SJCRH30 (cell line): ENCODE measurements around the gene TM9SF4. TPM values are rescaled to one million over a fixed set of nuclear protein-coding genes. Genes with fewer than 3 reads are reported as not detected.
A peak's percentile ranks its signal among the peaks of the same experiment; 100 is the strongest.
"Not testable (repeated sequence)": the region's sequence is repeated elsewhere in the genome, so short reads cannot be mapped to it uniquely, and the experiment has no call there.

ENCODE experiments used
- DNase-seq, 2 experiments: peaks; one replicate each; pipeline ENCODE4 v3.0.0-alpha.2; 2015 to 2020
- H3K27ac ChIP-seq: fragments of 250-450 bp; sonication (Bioruptor Pico); 2 replicates; pipeline ENCODE4 v1.5.1; 2020; ENCODE audit warnings: mild to moderate bottlenecking, moderate library complexity
- H3K27me3 ChIP-seq: fragments of 250-450 bp; sonication (Bioruptor Pico); 2 replicates; pipeline ENCODE4 v1.5.1; 2020; ENCODE audit warnings: mild to moderate bottlenecking, moderate library complexity
- H3K36me3 ChIP-seq: fragments of 250-450 bp; sonication (Bioruptor Pico); 2 replicates; pipeline ENCODE4 v1.5.1; 2020; ENCODE audit warnings: mild to moderate bottlenecking, moderate library complexity
- H3K4me1 ChIP-seq: fragments of 250-450 bp; sonication (Bioruptor Pico); 2 replicates; pipeline ENCODE4 v1.5.1; 2020; ENCODE audit warnings: mild to moderate bottlenecking, moderate library complexity
- H3K4me3 ChIP-seq: fragments of 250-450 bp; sonication (Bioruptor Pico); 2 replicates; pipeline ENCODE4 v1.5.1; 2020; ENCODE audit warnings: mild to moderate bottlenecking, moderate library complexity
- H3K9me3 ChIP-seq: fragments of 250-450 bp; sonication (Bioruptor Pico); replicated peaks from 2 replicates; pipeline ENCODE4 v1.5.1; 2020; ENCODE audit warnings: mild to moderate bottlenecking, moderate library complexity
- total RNA-seq: library from RNA; depleted of rRNA; stranded (reverse); fragments of >200 nt; shearing (Covaris generic); gene quantifications from 2 replicates; pipeline ENCODE4 v1.2.3, GENCODE V29; 2014

Gene TM9SF4
- total RNA-seq, 1 experiment from 2014 or later = 40.0 TPM

GRCh38 chr20:32167552-32167951 is 58.0 kb downstream of the TM9SF4 start:
- Histone ChIP-seq H3K4me1 (peaks cover 8% of the 10 kb centered on the region), H3K36me3 (peaks cover 15% of the 10 kb centered on the region), H3K4me3 (no peak overlapping the region), H3K9me3 (no peaks in the 10 kb centered on the region), H3K27me3 (no peaks in the 10 kb centered on the region), H3K27ac (no peak overlapping the region)
- no peak for DNase-seq

- Histone ChIP-seq H3K4me1 (peaks cover 8% of the 10 kb centered on the region), H3K36me3 (peaks cover 11% of the 10 kb centered on the region; the same call in 1 of the 2 replicates), H3K9me3 (no peaks in the 10 kb centered on the region), H3K27ac (no peak overlapping the region), H3K4me3 (no peak overlapping the region), H3K27me3 (no peaks in the 10 kb centered on the region)
- DNase-seq = peak; percentile 33 to 70
Measured at GRCh38 chr20:32168184-32168910, 58.8 kb downstream of the TM9SF4 start.

- not testable (repeated sequence) for H3K27me3 ChIP-seq, H3K4me3 ChIP-seq, H3K36me3 ChIP-seq, H3K9me3 ChIP-seq, DNase-seq, H3K27ac ChIP-seq, H3K4me1 ChIP-seq
Measured at GRCh38 chr20:32177696-32178095, 68.2 kb downstream of the TM9SF4 start.

- no peak for DNase-seq
- Histone ChIP-seq H3K4me1 (no peaks in the 10 kb centered on the region), H3K27ac (no peak overlapping the region), H3K27me3 (no peaks in the 10 kb centered on the region), H3K9me3 (no peaks in the 10 kb centered on the region), H3K36me3 (no peaks in the 10 kb centered on the region), H3K4me3 (no peak overlapping the region)
Measured at GRCh38 chr20:32179515-32179914, 70.0 kb downstream of the TM9SF4 start.

- no peaks in the 10 kb centered on the region for H3K27me3 ChIP-seq
- no peak for DNase-seq
- H3K36me3 ChIP-seq = no peaks in the 10 kb centered on the region
- no peak overlapping the region for H3K4me3 ChIP-seq
- no peaks in the 10 kb centered on the region for H3K9me3 ChIP-seq
- no peaks in the 10 kb centered on the region for H3K4me1 ChIP-seq
- H3K27ac ChIP-seq = no peak overlapping the region
Measured at GRCh38 chr20:32179934-32180333, 70.4 kb downstream of the TM9SF4 start.

GRCh38 chr20:32181606-32182005 is 72.1 kb downstream of the TM9SF4 start:
- DNase-seq = no peak
- H3K4me1 ChIP-seq = no peaks in the 10 kb centered on the region
- H3K36me3 ChIP-seq = no peaks in the 10 kb centered on the region
- no peak overlapping the region for H3K4me3 ChIP-seq
- no peaks in the 10 kb centered on the region for H3K27me3 ChIP-seq
- no peaks in the 10 kb centered on the region for H3K9me3 ChIP-seq
- H3K27ac ChIP-seq = no peak overlapping the region

GRCh38 chr20:32183947-32184635 is 74.6 kb downstream of the TM9SF4 start:
- H3K27ac ChIP-seq = no peak overlapping the region
- no peaks in the 10 kb centered on the region for H3K9me3 ChIP-seq
- DNase-seq = no peak
- no peaks in the 10 kb centered on the region for H3K36me3 ChIP-seq
- no peaks in the 10 kb centered on the region for H3K4me1 ChIP-seq
- no peaks in the 10 kb centered on the region for H3K27me3 ChIP-seq
- H3K4me3 ChIP-seq = no peak overlapping the region

- DNase-seq = no peak
- Histone ChIP-seq H3K27me3 (no peaks in the 10 kb centered on the region), H3K36me3 (no peaks in the 10 kb centered on the region), H3K9me3 (no peaks in the 10 kb centered on the region), H3K4me1 (no peaks in the 10 kb centered on the region), H3K27ac (no peak overlapping the region), H3K4me3 (no peak overlapping the region)
Measured at GRCh38 chr20:32184961-32185603, 75.6 kb downstream of the TM9SF4 start.

GRCh38 chr20:32186506-32186905 is 77.0 kb downstream of the TM9SF4 start:
- DNase-seq = no peak
- H3K9me3 ChIP-seq = no peaks in the 10 kb centered on the region

GRCh38 chr20:32188376-32189122 is 79.0 kb downstream of the TM9SF4 start:
- Histone ChIP-seq H3K9me3 (no peaks in the 10 kb centered on the region), H3K27ac (no peak overlapping the region), H3K4me3 (no peak overlapping the region), H3K4me1 (no peaks in the 10 kb centered on the region), H3K36me3 (peaks cover 12% of the 10 kb centered on the region; the same call in 1 of the 2 replicates), H3K27me3 (no peaks in the 10 kb centered on the region)
- no peak for DNase-seq

More at GRCh38 chr20:32186506-32186905, 77.0 kb downstream of the TM9SF4 start:
- H3K4me1 ChIP-seq = no peaks in the 10 kb centered on the region
- H3K27me3 ChIP-seq = no peaks in the 10 kb centered on the region
- no peaks in the 10 kb centered on the region; the same call in 1 of the 2 replicates for H3K36me3 ChIP-seq
- no peak overlapping the region for H3K4me3 ChIP-seq
- no peak overlapping the region for H3K27ac ChIP-seq

- no peaks in the 10 kb centered on the region for H3K27me3 ChIP-seq
- no peaks in the 10 kb centered on the region for H3K4me1 ChIP-seq
- no peak for DNase-seq
- no peak overlapping the region for H3K27ac ChIP-seq
- H3K4me3 ChIP-seq = no peak overlapping the region
- no peaks in the 10 kb centered on the region for H3K9me3 ChIP-seq
- peaks cover 14% of the 10 kb centered on the region; the same call in 1 of the 2 replicates for H3K36me3 ChIP-seq
Measured at GRCh38 chr20:32189123-32189410, 79.6 kb downstream of the TM9SF4 start.

- Histone ChIP-seq H3K4me1 (no peaks in the 10 kb centered on the region), H3K36me3 (peaks cover 19% of the 10 kb centered on the region; the same call in 1 of the 2 replicates), H3K27ac (peak overlapping the region; percentile 31), H3K4me3 (peak overlapping the region; percentile 59), H3K27me3 (no peaks in the 10 kb centered on the region), H3K9me3 (no peaks in the 10 kb centered on the region)
- peak; percentile 49 to 53 for DNase-seq
Measured at GRCh38 chr20:32189691-32190615, 80.4 kb downstream of the TM9SF4 start.

GRCh38 chr20:32190616-32191415 is 81.3 kb downstream of the TM9SF4 start:
- peak overlapping the region; percentile 59 for H3K4me3 ChIP-seq
- peaks cover 28% of the 10 kb centered on the region for H3K36me3 ChIP-seq
- H3K27ac ChIP-seq = no peak overlapping the region
- no peaks in the 10 kb centered on the region for H3K27me3 ChIP-seq
- no peaks in the 10 kb centered on the region for H3K4me1 ChIP-seq
- peak in 1 of 2 experiments; percentile 22 for DNase-seq
- no peaks in the 10 kb centered on the region for H3K9me3 ChIP-seq
